Natural killer cell (primary cell): ENCODE data around the gene NDUFS6. TPM values are rescaled to one million over a fixed set of nuclear protein-coding genes. Genes with fewer than 3 reads are reported as not detected.

Experiments
- ATAC-seq, 3 donors: fragments of 150-1000 bp in 2 of 3; fragments of 200-7000 bp in 1 of 3; cut with Tn5 transposase; 1 replicate in 1 of 3; 2 replicates in 2 of 3; pipeline ENCODE4 v1.10.0; 2021; ENCODE audit warnings: mild to moderate bottlenecking in 2 of 3, moderate library complexity in 2 of 3
- DNase-seq, 2 donors: peaks; one replicate each; pipeline versions ENCODE4 v3.0.0 to v3.0.0-alpha.2; 2013 to 2021; ENCODE audit warnings: mixed read lengths in 1 of 2
- H3K27ac ChIP-seq: one replicate; pipeline ENCODE4 v1.5.1; 2013; ENCODE audit warnings: mild to moderate bottlenecking, low read length
- H3K27me3 ChIP-seq: one replicate; pipeline ENCODE4 v1.6.1; 2013; ENCODE audit warnings: low read length; ENCODE audit not compliant: control insufficient read depth, insufficient read depth
- H3K36me3 ChIP-seq: one replicate; pipeline ENCODE4 v1.6.1; 2013; ENCODE audit warnings: low read length; ENCODE audit not compliant: control insufficient read depth, insufficient read depth
- H3K4me1 ChIP-seq: one replicate; pipeline ENCODE4 v1.6.1; 2013; ENCODE audit warnings: low read length; ENCODE audit not compliant: control insufficient read depth, insufficient read depth
- H3K4me3 ChIP-seq: one replicate; pipeline ENCODE4 v1.5.1; 2013; ENCODE audit warnings: low read length
- H3K9me3 ChIP-seq: one replicate; pipeline ENCODE4 v1.6.1; 2013; ENCODE audit warnings: low read length; ENCODE audit not compliant: control insufficient read depth, insufficient read depth
- H3K27ac Mint-ChIP-seq, 2 donors: one replicate each; pipeline ENCODE4 v1.8.0; 2022; ENCODE audit warnings: mild to moderate bottlenecking in 2 of 2, mixed read lengths in 2 of 2, moderate library complexity in 1 of 2
- H3K27me3 Mint-ChIP-seq, 2 donors: one replicate each; pipeline ENCODE4 v1.8.0; 2022; ENCODE audit warnings: low read depth in 2 of 2, mixed read lengths in 2 of 2
- H3K36me3 Mint-ChIP-seq: one replicate; pipeline ENCODE4 v1.8.0; 2022; ENCODE audit warnings: mixed read lengths
- H3K4me1 Mint-ChIP-seq, 2 donors: one replicate each; pipeline ENCODE4 v1.8.0; 2022; ENCODE audit warnings: mixed read lengths in 2 of 2
- H3K4me3 Mint-ChIP-seq: one replicate; pipeline ENCODE4 v1.8.0; 2022; ENCODE audit warnings: mild to moderate bottlenecking, moderate library complexity, mixed read lengths
- H3K9me3 Mint-ChIP-seq, 2 donors: one replicate each; pipeline ENCODE4 v1.8.0; 2022; ENCODE audit warnings: mixed read lengths in 2 of 2
- CTCF ChIP-seq: fragments of 200-600 bp; IDR thresholded peaks from one replicate; pipeline ENCODE4 v1.8.0; 2022; ENCODE audit warnings: antibody characterized with exemption
- WGBS: methylation state at CpG from one replicate; pipeline ENCODE4 v1.1.7; 2013; ENCODE audit warnings: missing lambda C conversion rate; ENCODE audit not compliant: insufficient coverage; 5-methylcytosine and 5-hydroxymethylcytosine counted together
- intact Hi-C: fragments of 100-400 bp; cut with micrococcal nuclease; formaldehyde crosslinking; loops from one replicate; pipeline ENCODE4 v1.14.2; 2022
- total RNA-seq, 4 donors: library from RNA; stranded (reverse); fragments of 120-200 nt in 1 of 4; gene quantifications; one replicate each; pipeline versions ENCODE4 v1.2.3 to v1.2.4, GENCODE V29; 2013 to 2022

NDUFS6 gene
- total RNA-seq: 10 to 100 TPM; 19.2 to 25.9 (median 22.5) TPM
- 18.8 TPM for total RNA-seq (2013)

- no peaks in the 10 kb centered on the region for H3K9me3 ChIP-seq
- peaks cover 49% of the 10 kb centered on the region for H3K36me3 ChIP-seq
- peak within 1 kb of the TSS; percentile 99 for H3K4me3 Mint-ChIP-seq
- H3K4me1 ChIP-seq: peaks cover 23% of the 10 kb centered on the region
- no peaks in the 10 kb centered on the region for H3K27me3 Mint-ChIP-seq
- H3K27ac Mint-ChIP-seq: peak within 1 kb of the TSS; percentile 97 to 99
- peak; percentile 79 to 92 for DNase-seq
- H3K4me1 Mint-ChIP-seq: peaks cover 54 to 60% of the 10 kb centered on the region in 2 donors
- peak within 1 kb of the TSS; percentile 79 for H3K4me3 ChIP-seq
- H3K27me3 ChIP-seq: no peaks in the 10 kb centered on the region
- peak; percentile 66 to 75 (median 71) for ATAC-seq
- H3K9me3 Mint-ChIP-seq: no peaks in the 10 kb centered on the region
- H3K27ac ChIP-seq: peak within 1 kb of the TSS; percentile 81
- under 1% methylated on average over 69 of the region's 69 CpGs for WGBS
- intact Hi-C loops: no loop called here
- no peaks in the 10 kb centered on the region for H3K36me3 Mint-ChIP-seq
- no peak for TF ChIP-seq CTCF
These were observed at the start of gene NDUFS6 for GRCh38 chr5:1801222-1801966. Gene NDUFS6 (plus strand): TSS chr5:1801407. CDS start chr5:1801418, 11 bp downstream.

GRCh38 chr5:1751864-1752822 is 49.1 kb upstream of the NDUFS6 start:
- H3K36me3 Mint-ChIP-seq: no peaks in the 10 kb centered on the region
- no peaks in the 10 kb centered on the region for H3K9me3 Mint-ChIP-seq
- ATAC-seq (no peak), DNase-seq (no peak)
- H3K27me3 Mint-ChIP-seq: peaks cover 0 to 6% of the 10 kb centered on the region in 2 donors
- H3K4me1 Mint-ChIP-seq: no peaks in the 10 kb centered on the region
- 83% methylated on average over 27 of the region's 29 CpGs for WGBS
- H3K4me3 Mint-ChIP-seq: no peak overlapping the region
- no peaks in the 10 kb centered on the region for H3K4me1 ChIP-seq
- H3K27me3 ChIP-seq: no peaks in the 10 kb centered on the region
- intact Hi-C loops: no loop called here
- no peaks in the 10 kb centered on the region for H3K9me3 ChIP-seq
- no peak overlapping the region for H3K27ac ChIP-seq
- no peak for TF ChIP-seq CTCF
- no peaks in the 10 kb centered on the region for H3K36me3 ChIP-seq
- no peak overlapping the region for H3K27ac Mint-ChIP-seq
- no peak overlapping the region for H3K4me3 ChIP-seq

GRCh38 chr5:1752881-1753280 is 48.3 kb upstream of the NDUFS6 start:
- DNase-seq: no peak
- H3K27ac Mint-ChIP-seq: no peak overlapping the region
- intact Hi-C loops: no loop called here

More at GRCh38 chr5:1752881-1753280, 48.3 kb upstream of the NDUFS6 start:
- Mint-ChIP-seq H3K4me1 (no peaks in the 10 kb centered on the region), H3K9me3 (no peaks in the 10 kb centered on the region), H3K27me3 (peaks cover 0 to 6% of the 10 kb centered on the region in 2 donors), H3K36me3 (no peaks in the 10 kb centered on the region), H3K4me3 (no peak overlapping the region)
- H3K9me3 ChIP-seq: no peaks in the 10 kb centered on the region
- no peak for TF ChIP-seq CTCF
- no peaks in the 10 kb centered on the region for H3K4me1 ChIP-seq
- H3K4me3 ChIP-seq: no peak overlapping the region
- WGBS: 77% methylated on average over 16 of the region's 16 CpGs
- no peak for ATAC-seq
- H3K27me3 ChIP-seq: no peaks in the 10 kb centered on the region
- no peaks in the 10 kb centered on the region for H3K36me3 ChIP-seq
- H3K27ac ChIP-seq: no peak overlapping the region
